Measurements from ENCODE around the gene ZNF853. TPM values are rescaled to one million over a fixed set of nuclear protein-coding genes. Genes with fewer than 3 reads are reported as not detected.
A peak's percentile ranks its signal among the peaks of the same experiment; 100 is the strongest.

The ZNF853 gene
- total RNA-seq, 3 donors from 2014 or later = 5.8 to 11.7 (median 11.5) TPM

GRCh38 chr7:6648066-6648814 lies 32.8 kb downstream of the ZNF853 start:
- TF ChIP-seq CTCF (IDR thresholded peaks at IDR 0.05) (no peak), POLR2AphosphoS5 (IDR thresholded peaks at IDR 0.05) (no peak), POLR2A (IDR thresholded peaks at IDR 0.05) (no peak)
- H3K4me3 ChIP-seq = no peak overlapping the region
- intact Hi-C loops (cut with DNase I; ENCODE audit: low total_unique reads) = no loop called here
- peaks cover 6 to 15% of the 10 kb centered on the region in 2 donors for H3K9me3 ChIP-seq
- no peaks in the 10 kb centered on the region for H3K4me1 ChIP-seq
- peaks cover 9% of the 10 kb centered on the region for H3K36me3 ChIP-seq
- no peak overlapping the region for H3K27ac ChIP-seq
- H3K27me3 ChIP-seq = no peaks in the 10 kb centered on the region
- DNase-seq (ENCODE audit: low spot score in 2 of 2) = no peak

GRCh38 chr7:6648815-6649104 lies 33.4 kb downstream of the ZNF853 start:
- intact Hi-C loops (cut with DNase I; ENCODE audit: low total_unique reads) = no loop called here
- Histone ChIP-seq H3K27me3 (no peaks in the 10 kb centered on the region), H3K36me3 (peaks cover 10% of the 10 kb centered on the region), H3K4me3 (no peak overlapping the region), H3K9me3 (peaks cover 6 to 15% of the 10 kb centered on the region in 2 donors), H3K27ac (no peak overlapping the region), H3K4me1 (no peaks in the 10 kb centered on the region)
- TF ChIP-seq POLR2A (IDR thresholded peaks at IDR 0.05) (no peak), CTCF (IDR thresholded peaks at IDR 0.05) (no peak), POLR2AphosphoS5 (IDR thresholded peaks at IDR 0.05) (no peak)
- no peak for DNase-seq (ENCODE audit: low spot score in 2 of 2)

GRCh38 chr7:6649241-6649961 lies 34.0 kb downstream of the ZNF853 start:
- no peaks in the 10 kb centered on the region for H3K4me1 ChIP-seq
- H3K27me3 ChIP-seq = no peaks in the 10 kb centered on the region
- peaks cover 6 to 15% of the 10 kb centered on the region in 2 donors for H3K9me3 ChIP-seq
- no peak overlapping the region for H3K27ac ChIP-seq
- no peak for TF ChIP-seq CTCF (IDR thresholded peaks at IDR 0.05)
- no peak for TF ChIP-seq POLR2AphosphoS5 (IDR thresholded peaks at IDR 0.05)
- TF ChIP-seq POLR2A (IDR thresholded peaks at IDR 0.05) = no peak
- H3K4me3 ChIP-seq = no peak overlapping the region
- intact Hi-C loops (cut with DNase I; ENCODE audit: low total_unique reads) = no loop called here
- no peak for DNase-seq (ENCODE audit: low spot score in 2 of 2)
- H3K36me3 ChIP-seq = peaks cover 17% of the 10 kb centered on the region

- Histone ChIP-seq H3K4me3 (no peak overlapping the region), H3K27ac (no peak overlapping the region), H3K27me3 (no peaks in the 10 kb centered on the region), H3K9me3 (peaks cover 6 to 15% of the 10 kb centered on the region in 2 donors), H3K4me1 (no peaks in the 10 kb centered on the region), H3K36me3 (peaks cover 22% of the 10 kb centered on the region)
- intact Hi-C loops (cut with DNase I; ENCODE audit: low total_unique reads) = loop anchor here (2.0 kb wide), 1 partner anchor 37 kb away; no protein-coding TSS in a partner anchor
- TF ChIP-seq POLR2A (IDR thresholded peaks at IDR 0.05) (no peak), CTCF (IDR thresholded peaks at IDR 0.05) (no peak), POLR2AphosphoS5 (IDR thresholded peaks at IDR 0.05) (no peak)
- peak in 1 of 2 donors; percentile 14 for DNase-seq (ENCODE audit: low spot score in 2 of 2)
Measured at GRCh38 chr7:6650086-6650485, 34.7 kb downstream of the ZNF853 start.

- DNase-seq (ENCODE audit: low spot score in 2 of 2) = peak in 1 of 2 donors; percentile 37
- intact Hi-C loops (cut with DNase I; ENCODE audit: low total_unique reads) = loop anchor here (2.0 kb wide), 1 partner anchor 38 kb away; no protein-coding TSS in a partner anchor
- Histone ChIP-seq H3K4me3 (no peak overlapping the region), H3K4me1 (no peaks in the 10 kb centered on the region), H3K9me3 (peaks cover 6 to 15% of the 10 kb centered on the region in 2 donors), H3K36me3 (peaks cover 22% of the 10 kb centered on the region), H3K27ac (no peak overlapping the region), H3K27me3 (no peaks in the 10 kb centered on the region)
- TF ChIP-seq POLR2AphosphoS5 (IDR thresholded peaks at IDR 0.05) = no peak
- TF ChIP-seq CTCF (IDR thresholded peaks at IDR 0.05) = no peak
- no peak for TF ChIP-seq POLR2A (IDR thresholded peaks at IDR 0.05)
Measured at GRCh38 chr7:6650521-6651011, 35.2 kb downstream of the ZNF853 start.
